SK-N-SH (cell line): ENCODE data around the gene SH3RF1. TPM values are rescaled to one million over a fixed set of nuclear protein-coding genes. Genes with fewer than 3 reads are reported as not detected.

Source experiments
- CTCF ChIA-PET: fragments of 300-600, 350-600 bp; formaldehyde crosslinking; extraction: SDS; loops from one replicate; lab custom pipeline; 2021; lab: Yijun Ruan, JAX
- POLR2A ChIA-PET: fragments of 350-600 bp; sonication (Branson Sonifier 250); formaldehyde crosslinking; extraction: SDS; loops from one replicate; lab custom pipeline; 2020; ENCODE audit warnings: antibody characterized with exemption, inconsistent platforms; lab: Yijun Ruan, JAX
- DNase-seq: peaks from one replicate; pipeline ENCODE4 v3.0.0; 2012
- H2AFZ ChIP-seq: fragments of 200-600 bp; sonication (generic); 2 replicates; pipeline ENCODE4 v1.8.1; 2016; ENCODE audit warnings: antibody characterized with exemption, mild to moderate bottlenecking, low read depth
- H3F3A ChIP-seq: fragments of 200-600 bp; sonication (generic); replicated peaks from 2 replicates; pipeline ENCODE3; 2016; ENCODE audit warnings: antibody characterized with exemption, mild to moderate bottlenecking; ENCODE audit not compliant: insufficient read depth
- H3K27ac ChIP-seq, 2 experiments: fragments of 200-500 bp in 1 of 2; fragments of 200-600 bp in 1 of 2; sonication (Bioruptor generic) in 1 of 2; sonication (generic), shearing (Covaris generic) in 1 of 2; 2 replicates each; pipeline versions ENCODE4 v1.5.1 to v1.6.1; 2014 to 2016; ENCODE audit warnings: low read depth in 2 of 2, inconsistent platforms in 1 of 2, low read length in 1 of 2, mild to moderate bottlenecking in 1 of 2, mixed read lengths in 1 of 2
- H3K27me3 ChIP-seq: fragments of 200-600 bp; sonication (generic), shearing (Covaris generic); 2 replicates; pipeline ENCODE4 v1.6.1; 2016; ENCODE audit warnings: mixed run types; ENCODE audit not compliant: insufficient read depth
- H3K36me3 ChIP-seq, 2 experiments: fragments of 200-500 bp in 1 of 2; fragments of 200-600 bp in 1 of 2; sonication (Bioruptor generic) in 1 of 2; sonication (generic) in 1 of 2; replicated peaks in 1 of 2; 2 replicates each; pipeline versions ENCODE3 to v1.5.1; 2014 to 2016; ENCODE audit warnings: low read length in 1 of 2, mild to moderate bottlenecking in 1 of 2; ENCODE audit not compliant: insufficient read depth in 2 of 2, control insufficient read depth in 1 of 2
- H3K4me1 ChIP-seq, 2 experiments: fragments of 200-500 bp in 1 of 2; fragments of 200-600 bp in 1 of 2; sonication (Bioruptor generic) in 1 of 2; sonication (generic), shearing (Covaris generic) in 1 of 2; 2 replicates each; pipeline versions ENCODE4 v1.5.1 to v1.6.1; 2014 to 2016; ENCODE audit warnings: low read depth in 1 of 2, low read length in 1 of 2, mixed run types in 1 of 2; ENCODE audit not compliant: insufficient read depth in 2 of 2, control insufficient read depth in 1 of 2
- H3K4me2 ChIP-seq: fragments of 200-600 bp; sonication (generic), shearing (Covaris generic); 2 replicates; pipeline ENCODE4 v1.6.1; 2017; ENCODE audit warnings: mixed run types
- H3K4me3 ChIP-seq, 2 experiments: fragments of 200-500 bp in 1 of 2; fragments of 200-600 bp in 1 of 2; sonication (Bioruptor generic) in 1 of 2; sonication (generic), shearing (Covaris generic) in 1 of 2; 2 replicates each; pipeline versions ENCODE4 v1.5.1 to v1.8.1; 2014 to 2016; ENCODE audit warnings: low read depth in 2 of 2, inconsistent platforms in 1 of 2, low read length in 1 of 2, mild to moderate bottlenecking in 1 of 2, mixed read lengths in 1 of 2, moderate library complexity in 1 of 2
- H3K79me2 ChIP-seq: fragments of 200-600 bp; sonication (generic); 2 replicates; pipeline ENCODE4 v1.8.1; 2017; ENCODE audit warnings: mild to moderate bottlenecking; ENCODE audit not compliant: insufficient read depth
- H3K9ac ChIP-seq: fragments of 200-600 bp; sonication (generic); 2 replicates; pipeline ENCODE4 v1.6.1; 2017; ENCODE audit warnings: mixed run types
- H3K9me2 ChIP-seq: fragments of 200-600 bp; sonication (generic); 2 replicates; pipeline ENCODE4 v1.6.1; 2017; ENCODE audit warnings: mixed run types
- H3K9me3 ChIP-seq: fragments of 200-600 bp; sonication (generic); 2 replicates; pipeline ENCODE4 v1.6.1; 2017; ENCODE audit warnings: mixed run types, mild to moderate bottlenecking, moderate library complexity
- H4K20me1 ChIP-seq: fragments of 200-600 bp; sonication (generic); 2 replicates; pipeline ENCODE4 v1.6.1; 2017; ENCODE audit warnings: mild to moderate bottlenecking, mixed run types; ENCODE audit not compliant: insufficient read depth
- CHD2 ChIP-seq: fragments of 150-350 bp; IDR thresholded peaks from 2 replicates; pipeline ENCODE4 v1.6.1; 2018; ENCODE audit warnings: low read length; ENCODE audit not compliant: partially characterized antibody
- ELF1 ChIP-seq: IDR thresholded peaks from 2 replicates; pipeline ENCODE4 v1.4.0; 2012
- EP300 ChIP-seq, 2 experiments: IDR thresholded peaks; 2 replicates each; pipeline versions ENCODE4 v1.4.0 to v1.6.1; 2012; ENCODE audit warnings: borderline replicate concordance in 1 of 2, low read depth in 1 of 2, low read length in 1 of 2
- FOXJ3 ChIP-seq: sonication (generic); formaldehyde crosslinking; IDR thresholded peaks from 2 replicates; pipeline ENCODE4 v1.5.1; 2020; ENCODE audit warnings: mild to moderate bottlenecking, missing genetic modification reagents
- GABPA ChIP-seq: IDR thresholded peaks from 2 replicates; pipeline ENCODE4 v1.4.0; 2012; ENCODE audit warnings: low read depth, mild to moderate bottlenecking
- JUND ChIP-seq: IDR thresholded peaks from 2 replicates; pipeline ENCODE4 v1.4.0; 2012
- MEF2A ChIP-seq: IDR thresholded peaks from 2 replicates; pipeline ENCODE4 v1.4.0; 2012; ENCODE audit warnings: low read depth, borderline replicate concordance
- MXI1 ChIP-seq: IDR thresholded peaks from 2 replicates; pipeline ENCODE4 v1.6.1; 2012; ENCODE audit warnings: mild to moderate bottlenecking, low read depth, low read length, improper control_type of control experiment
- NFIC ChIP-seq: IDR thresholded peaks from 2 replicates; pipeline ENCODE4 v1.4.0; 2012; ENCODE audit warnings: borderline replicate concordance
- NRF1 ChIP-seq: IDR thresholded peaks from 2 replicates; pipeline ENCODE4 v1.6.1; 2012; ENCODE audit warnings: low read depth, mild to moderate bottlenecking, low read length
- POLR2AphosphoS5 ChIP-seq: IDR thresholded peaks from 2 replicates; pipeline ENCODE4 v1.6.1; 2012; ENCODE audit warnings: low read depth, low read length
- RAD21 ChIP-seq: IDR thresholded peaks from 2 replicates; pipeline ENCODE4 v1.6.1; 2012; ENCODE audit warnings: mild to moderate bottlenecking, low read length
- RCOR1 ChIP-seq: fragments of 150-350 bp; IDR thresholded peaks from 2 replicates; pipeline ENCODE4 v1.6.1; 2017; ENCODE audit warnings: antibody characterized with exemption, low read length
- RXRA ChIP-seq: IDR thresholded peaks from 2 replicates; pipeline ENCODE4 v1.4.0; 2012; ENCODE audit warnings: low read depth, mild to moderate bottlenecking, borderline replicate concordance
- SIN3A ChIP-seq: IDR thresholded peaks from 2 replicates; pipeline ENCODE4 v1.6.1; 2012; ENCODE audit warnings: low read depth, mild to moderate bottlenecking, low read length, moderate library complexity, borderline replicate concordance
- SMC3 ChIP-seq: IDR thresholded peaks from 2 replicates; pipeline ENCODE4 v1.6.1; 2012; ENCODE audit warnings: low read depth, low read length, improper control_type of control experiment
- TAF1 ChIP-seq: IDR thresholded peaks from 2 replicates; pipeline ENCODE4 v1.6.1; 2012; ENCODE audit warnings: low read depth, mild to moderate bottlenecking, low read length, moderate library complexity, borderline replicate concordance
- TCF12 ChIP-seq: IDR thresholded peaks from 2 replicates; pipeline ENCODE4 v1.4.0; 2012
- WGBS: methylation state at CpG from one replicate; pipeline ENCODE4 v1.1.6; 2017; ENCODE audit warnings: low lambda C conversion rate; 5-methylcytosine and 5-hydroxymethylcytosine counted together
- polyA plus RNA-seq, 3 experiments: library from polyadenylated mRNA; depleted of rRNA; stranded (reverse); fragments of >200 nt; gene quantifications; 2 replicates each; pipeline ENCODE4 v1.2.3, GENCODE V29; 2012
- TF ChIP-seq, protein P1 (sequence below): IDR thresholded peaks from 2 replicates; pipeline ENCODE4 v1.4.0; 2012; ENCODE audit warnings: low read depth, borderline replicate concordance
- TF ChIP-seq, protein P2 (sequence below): fragments of 150-350 bp; IDR thresholded peaks from 2 replicates; pipeline ENCODE4 v1.6.1; 2017; ENCODE audit warnings: antibody characterized with exemption, low read length, low read depth, borderline replicate concordance
- TF ChIP-seq, protein P3 (sequence below): IDR thresholded peaks from 2 replicates; pipeline ENCODE4; 2012

Gene SH3RF1
- polyA plus RNA-seq, 1 of the 3 experiments (the other 2 are of a cell fraction): 22.0 TPM

DNA sequence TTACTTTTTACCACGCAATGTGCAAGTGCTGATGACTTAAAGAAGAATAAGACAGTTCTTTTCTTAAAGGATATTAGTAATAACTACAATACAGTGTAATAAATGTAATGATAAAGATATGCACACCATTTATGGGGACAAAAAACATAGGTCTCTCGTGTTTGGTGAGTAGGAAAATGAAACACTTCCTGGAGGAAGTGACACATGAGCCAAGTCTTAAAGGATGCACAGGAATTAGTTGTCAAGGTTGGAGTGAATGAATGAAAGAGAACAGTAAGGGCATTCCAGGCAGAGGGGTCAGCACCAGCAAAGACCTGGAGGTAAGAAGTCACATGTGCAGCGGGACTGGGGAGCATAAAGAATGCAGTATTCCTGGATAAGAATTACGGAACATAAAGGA lies 112.7 kb downstream of the SH3RF1 start:
- WGBS: 86% methylated on average over 4 of the region's 4 CpGs

DNA sequence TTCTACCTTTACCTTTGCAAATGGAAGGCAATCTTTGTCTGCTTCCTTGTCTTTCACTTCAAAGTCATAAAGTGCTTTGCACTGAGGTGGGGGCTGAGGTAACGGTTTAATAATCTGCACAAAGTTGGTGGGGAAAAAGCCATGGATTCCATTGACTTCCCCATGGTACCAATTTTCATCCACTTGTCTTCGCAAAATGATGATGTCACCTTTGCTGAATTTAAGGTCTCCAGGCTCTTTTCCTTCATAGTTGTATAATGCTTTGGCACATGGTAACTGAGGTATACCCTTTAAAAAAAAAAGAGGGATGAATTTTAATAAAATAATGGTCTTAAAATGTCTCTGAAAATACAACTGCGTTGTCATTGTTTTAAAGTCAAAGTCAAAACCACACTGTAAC lies 114.4 kb downstream of the SH3RF1 start:
- no peak overlapping the region; a peak in 1 of 4 replicates for H3K27ac ChIP-seq
- H3K36me3 ChIP-seq: peaks cover 36 to 43% of the 10 kb centered on the region in 2 experiments
- H2AFZ ChIP-seq: no peak overlapping the region
- no peaks in the 10 kb centered on the region for H3K9me3 ChIP-seq
- WGBS: 98% methylated on average over 3 of the region's 3 CpGs
- H3F3A ChIP-seq: peaks cover 59% of the 10 kb centered on the region
- no peak overlapping the region for H3K4me3 ChIP-seq
- peaks cover 2 to 59% of the 10 kb centered on the region in 2 experiments; a peak in 3 of 4 replicates for H3K4me1 ChIP-seq
- POLR2A ChIA-PET: no interaction called here
- DNase-seq: no peak
- peaks cover 2% of the 10 kb centered on the region; the same call in 1 of the 2 replicates for H4K20me1 ChIP-seq
- no peaks in the 10 kb centered on the region for H3K9me2 ChIP-seq
- H3K4me2 ChIP-seq: no peak overlapping the region
- CTCF ChIA-PET: no interaction called here
- TF ChIP-seq ELF1: no peak
- TF ChIP-seq, all 33 proteins: peak for 0
- Histone ChIP-seq H3K9ac (no peak overlapping the region), H3K27me3 (no peaks in the 10 kb centered on the region), H3K79me2 (peaks cover 79% of the 10 kb centered on the region)

More for the DNA sequence above, 112.7 kb downstream of the SH3RF1 start:
- no peaks in the 10 kb centered on the region for H3K27me3 ChIP-seq
- peaks cover 2 to 53% of the 10 kb centered on the region in 2 experiments; a peak in 3 of 4 replicates for H3K4me1 ChIP-seq
- no peak for DNase-seq
- no peak overlapping the region for H2AFZ ChIP-seq
- no peak overlapping the region for H3K9ac ChIP-seq
- H3K27ac ChIP-seq: peak overlapping the region in 1 of 2 experiments; percentile 73; a peak in 3 of 4 replicates
- POLR2A ChIA-PET: no interaction called here
- no peaks in the 10 kb centered on the region; the same call in 1 of the 2 replicates for H4K20me1 ChIP-seq
- H3F3A ChIP-seq: peaks cover 48% of the 10 kb centered on the region
- H3K9me2 ChIP-seq: no peaks in the 10 kb centered on the region
- TF ChIP-seq, protein P1, sequence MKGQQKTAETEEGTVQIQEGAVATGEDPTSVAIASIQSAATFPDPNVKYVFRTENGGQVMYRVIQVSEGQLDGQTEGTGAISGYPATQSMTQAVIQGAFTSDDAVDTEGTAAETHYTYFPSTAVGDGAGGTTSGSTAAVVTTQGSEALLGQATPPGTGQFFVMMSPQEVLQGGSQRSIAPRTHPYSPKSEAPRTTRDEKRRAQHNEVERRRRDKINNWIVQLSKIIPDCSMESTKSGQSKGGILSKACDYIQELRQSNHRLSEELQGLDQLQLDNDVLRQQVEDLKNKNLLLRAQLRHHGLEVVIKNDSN: no peak
- TF ChIP-seq SMC3: no peak
- no peak for TF ChIP-seq NFIC
- no peak for TF ChIP-seq MEF2A
- no peak for TF ChIP-seq FOXJ3 (CRISPR knock-in tag)
- no peak for TF ChIP-seq JUND
- TF ChIP-seq TCF12: no peak
- no peak for TF ChIP-seq RCOR1
- no peak for TF ChIP-seq NRF1
- TF ChIP-seq TAF1: no peak
- TF ChIP-seq, all 33 proteins: peak for 0
- CTCF ChIA-PET: no interaction called here
- peaks cover 31 to 38% of the 10 kb centered on the region in 2 experiments for H3K36me3 ChIP-seq
- no peak overlapping the region; the same call in 1 of the 2 replicates for H3K4me2 ChIP-seq
- no peaks in the 10 kb centered on the region for H3K9me3 ChIP-seq
- H3K79me2 ChIP-seq: peaks cover 95% of the 10 kb centered on the region
- no peak overlapping the region for H3K4me3 ChIP-seq

DNA sequence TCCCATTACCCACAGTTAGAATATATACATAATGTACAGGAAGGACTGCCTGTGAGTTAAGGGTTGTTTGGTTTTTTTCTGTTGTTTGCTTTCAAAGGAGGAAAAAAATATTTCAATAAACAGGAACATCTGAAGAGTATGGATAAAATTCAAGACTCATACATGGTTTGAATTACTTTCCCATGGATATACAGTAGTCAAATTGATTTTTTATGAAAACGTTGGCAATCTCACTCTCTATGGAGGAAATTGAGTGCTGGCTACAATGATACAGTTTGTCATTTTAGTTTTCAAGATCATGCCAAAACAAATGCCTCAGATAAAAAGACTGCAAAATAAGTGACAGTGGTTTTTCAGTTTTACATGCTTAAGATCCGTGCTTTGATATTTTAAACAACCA lies 116.6 kb downstream of the SH3RF1 start:
- CTCF ChIA-PET: no interaction called here
- TF ChIP-seq CHD2: no peak
- TF ChIP-seq, protein P2, sequence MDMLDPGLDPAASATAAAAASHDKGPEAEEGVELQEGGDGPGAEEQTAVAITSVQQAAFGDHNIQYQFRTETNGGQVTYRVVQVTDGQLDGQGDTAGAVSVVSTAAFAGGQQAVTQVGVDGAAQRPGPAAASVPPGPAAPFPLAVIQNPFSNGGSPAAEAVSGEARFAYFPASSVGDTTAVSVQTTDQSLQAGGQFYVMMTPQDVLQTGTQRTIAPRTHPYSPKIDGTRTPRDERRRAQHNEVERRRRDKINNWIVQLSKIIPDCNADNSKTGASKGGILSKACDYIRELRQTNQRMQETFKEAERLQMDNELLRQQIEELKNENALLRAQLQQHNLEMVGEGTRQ: no peak
- TF ChIP-seq TAF1: no peak
- no peak for TF ChIP-seq SIN3A
- TF ChIP-seq EP300 (IDR thresholded peaks at IDR 0.05; ENCODE audit: borderline replicate concordance in 1 of 2, low read depth in 1 of 2, low read length in 1 of 2): no peak
- TF ChIP-seq RAD21: no peak
- TF ChIP-seq JUND: no peak
- no peak for TF ChIP-seq RXRA
- no peak for TF ChIP-seq TCF12
- no peak for TF ChIP-seq MXI1
- no peak for TF ChIP-seq POLR2AphosphoS5
- TF ChIP-seq, protein P3, sequence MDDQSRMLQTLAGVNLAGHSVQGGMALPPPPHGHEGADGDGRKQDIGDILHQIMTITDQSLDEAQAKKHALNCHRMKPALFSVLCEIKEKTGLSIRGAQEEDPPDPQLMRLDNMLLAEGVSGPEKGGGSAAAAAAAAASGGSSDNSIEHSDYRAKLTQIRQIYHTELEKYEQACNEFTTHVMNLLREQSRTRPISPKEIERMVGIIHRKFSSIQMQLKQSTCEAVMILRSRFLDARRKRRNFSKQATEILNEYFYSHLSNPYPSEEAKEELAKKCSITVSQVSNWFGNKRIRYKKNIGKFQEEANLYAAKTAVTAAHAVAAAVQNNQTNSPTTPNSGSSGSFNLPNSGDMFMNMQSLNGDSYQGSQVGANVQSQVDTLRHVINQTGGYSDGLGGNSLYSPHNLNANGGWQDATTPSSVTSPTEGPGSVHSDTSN: no peak
- no peak for TF ChIP-seq ELF1
- no peak for TF ChIP-seq GABPA

More for the DNA sequence above, 116.6 kb downstream of the SH3RF1 start:
- DNase-seq: no peak
- H3K4me3 ChIP-seq: no peak overlapping the region
- H3K9me3 ChIP-seq: no peaks in the 10 kb centered on the region
- 95% methylated on average over 2 of the region's 2 CpGs for WGBS
- peaks cover 43% of the 10 kb centered on the region for H3F3A ChIP-seq
- H3K36me3 ChIP-seq: peaks cover 45 to 64% of the 10 kb centered on the region in 2 experiments
- POLR2A ChIA-PET: no interaction called here
- H3K79me2 ChIP-seq: peaks cover 78% of the 10 kb centered on the region
- no peak overlapping the region for H2AFZ ChIP-seq
- H4K20me1 ChIP-seq: peaks cover 3% of the 10 kb centered on the region; the same call in 1 of the 2 replicates
- no peak overlapping the region for H3K9ac ChIP-seq
- H3K4me2 ChIP-seq: no peak overlapping the region
- no peaks in the 10 kb centered on the region for H3K9me2 ChIP-seq
- peak overlapping the region in 1 of 2 experiments; percentile 83; a peak in 2 of 4 replicates for H3K27ac ChIP-seq
- no peaks in the 10 kb centered on the region for H3K27me3 ChIP-seq
- H3K4me1 ChIP-seq: peaks cover 2 to 47% of the 10 kb centered on the region in 2 experiments; a peak in 3 of 4 replicates
